ENCODE measurements around the gene MED28.
A peak's percentile ranks its signal among the peaks of the same experiment; 100 is the strongest.
"Not testable (repeated sequence)": the region's sequence is repeated elsewhere in the genome, so short reads cannot be mapped to it uniquely, and the experiment has no call there.

The MED28 gene

GRCh38 chr4:17619416-17620105 lies 5.1 kb downstream of the MED28 start:
- DNase-seq: no peak

- no peak for DNase-seq
These were observed 9.1 kb downstream of the MED28 start for GRCh38 chr4:17623451-17624001.

DNA sequence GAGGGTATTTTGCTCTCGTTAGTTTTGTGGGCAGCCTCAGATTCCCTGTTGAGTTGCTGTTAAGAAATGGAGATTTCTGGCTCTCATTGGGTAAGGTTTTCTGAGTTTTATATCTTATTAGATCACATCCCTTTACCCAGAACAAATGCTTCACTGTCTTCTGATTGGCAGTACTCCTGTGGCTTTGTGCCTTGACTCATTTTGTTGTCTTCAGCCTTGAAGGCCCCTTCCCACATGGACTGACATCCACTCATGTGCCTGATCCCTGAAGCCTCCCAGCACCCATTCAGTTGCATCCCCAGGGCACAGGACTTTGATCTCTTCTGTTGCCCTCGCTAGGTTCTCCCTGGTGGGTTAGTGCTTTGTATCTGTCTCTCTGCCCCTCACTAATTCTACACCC lies 10.4 kb downstream of the MED28 start:
- no peak for DNase-seq

DNA sequence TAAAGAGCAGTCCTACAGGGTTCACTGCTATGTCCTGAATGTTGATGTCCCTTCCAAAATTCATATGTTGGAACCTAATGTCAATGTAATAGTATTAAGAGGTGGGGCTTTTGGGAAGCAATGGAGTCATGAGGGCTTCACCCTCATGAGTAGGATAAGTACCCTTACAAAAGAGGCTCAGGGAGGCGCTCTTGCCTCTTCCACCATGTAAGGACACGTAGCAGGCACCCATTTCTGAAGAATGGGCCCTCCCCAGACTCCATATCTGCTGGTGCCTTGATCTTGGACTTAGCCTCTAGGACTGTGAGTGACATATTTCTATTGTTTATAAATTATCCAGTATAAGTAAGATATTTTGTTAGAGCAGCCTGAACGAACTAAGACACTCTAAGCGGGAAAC lies 15.8 kb downstream of the MED28 start:
- DNase-seq: no peak

DNA sequence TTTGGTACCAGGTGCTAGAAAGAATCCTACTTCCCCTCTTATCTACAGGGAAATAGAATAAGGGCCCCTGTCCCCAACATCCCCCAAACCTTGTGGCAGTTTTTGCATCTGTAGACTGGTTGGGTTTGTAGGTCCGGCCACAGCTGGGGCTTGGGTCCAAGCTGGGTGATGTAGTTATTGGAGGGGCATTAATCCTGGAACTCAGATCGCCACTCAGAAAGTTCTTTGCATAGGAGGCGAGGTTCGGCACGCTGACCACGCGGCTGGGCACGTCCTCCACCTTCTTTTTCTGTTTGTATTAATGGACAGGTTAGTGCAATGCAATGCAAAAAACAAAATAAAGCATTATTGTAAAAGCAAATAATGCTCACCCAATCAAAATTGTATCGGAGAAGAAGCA lies 19.2 kb downstream of the MED28 start:
- DNase-seq: no peak

GRCh38 chr4:17635056-17635455 lies 20.6 kb downstream of the MED28 start:
- no peak for DNase-seq

DNA sequence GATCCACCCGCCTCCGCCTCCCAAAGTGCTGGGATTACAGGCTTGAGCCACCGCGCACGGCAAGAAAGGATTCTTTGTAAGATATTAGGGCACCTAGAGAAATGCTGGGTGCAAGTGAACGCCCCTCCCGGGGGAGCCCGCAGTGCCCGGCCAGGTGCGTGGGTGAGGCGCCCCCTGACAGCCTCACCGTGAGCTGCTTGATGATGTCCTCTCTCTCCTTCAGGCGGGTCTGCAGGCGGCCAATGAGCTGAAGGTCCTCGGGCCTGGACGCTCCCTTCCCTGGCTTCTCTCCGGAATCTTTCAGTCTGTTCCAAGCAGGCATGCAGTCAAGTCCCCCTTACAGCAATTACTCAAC lies 21.9 kb downstream of the MED28 start:
- no peak for DNase-seq

GRCh38 chr4:17636696-17637622 lies 22.5 kb downstream of the MED28 start:
- DNase-seq: peak; percentile 79 to 81

- DNase-seq: no peak
These were observed 24.7 kb downstream of the MED28 start for GRCh38 chr4:17639136-17639535.

DNA sequence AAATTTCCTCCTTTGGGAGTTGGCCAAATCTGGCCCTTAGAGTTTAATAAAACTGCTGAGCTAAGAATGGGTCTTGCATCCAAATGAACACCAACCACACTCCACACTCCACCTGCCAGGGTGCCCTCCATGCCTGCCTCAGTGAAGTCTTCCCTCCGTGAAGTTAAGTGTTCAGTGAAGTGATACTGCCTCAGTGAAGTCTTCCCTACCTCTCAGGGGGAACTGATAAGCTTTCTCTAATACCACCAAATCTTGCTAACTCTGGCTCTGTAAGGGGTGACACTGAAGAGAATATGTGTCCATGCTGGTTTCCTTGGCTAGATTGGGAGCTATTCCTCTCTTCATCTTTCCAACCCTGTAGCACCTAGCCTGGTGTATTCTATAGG lies 27.9 kb downstream of the MED28 start:
- no peak for DNase-seq

GRCh38 chr4:17646693-17647092 lies 32.3 kb downstream of the MED28 start:
- no peak for DNase-seq

DNA sequence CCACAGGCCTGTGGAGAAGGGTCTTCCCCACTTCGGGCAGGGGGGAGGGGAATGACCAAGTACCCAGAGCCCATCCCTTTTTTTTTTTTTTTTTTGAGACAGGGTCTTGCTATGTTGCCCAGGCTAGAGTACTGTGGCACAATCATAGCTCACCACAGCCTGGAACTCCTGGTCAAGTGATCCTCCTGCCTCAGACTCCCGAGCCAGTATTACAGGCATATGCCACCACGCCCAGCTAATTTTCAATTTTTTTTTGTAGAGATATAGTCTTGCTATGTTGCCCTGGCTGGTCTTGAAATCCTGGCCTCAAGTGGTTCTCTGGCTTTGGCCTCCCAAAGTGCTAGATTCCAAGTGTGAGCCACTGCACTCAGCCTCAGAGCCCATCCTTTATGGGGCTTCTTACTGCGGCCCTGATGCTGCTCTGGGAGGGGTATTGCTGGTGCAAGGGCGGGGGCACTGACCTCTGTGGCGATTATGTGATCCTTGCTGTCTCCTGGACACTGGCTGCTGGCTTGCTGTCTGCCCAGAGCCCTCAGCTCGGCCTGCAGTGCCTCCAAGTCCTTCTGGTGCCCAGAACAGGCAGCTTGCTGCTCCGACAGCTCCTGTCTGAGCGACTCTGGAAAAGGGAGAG lies 32.9 kb downstream of the MED28 start:
- DNase-seq: no peak

DNA sequence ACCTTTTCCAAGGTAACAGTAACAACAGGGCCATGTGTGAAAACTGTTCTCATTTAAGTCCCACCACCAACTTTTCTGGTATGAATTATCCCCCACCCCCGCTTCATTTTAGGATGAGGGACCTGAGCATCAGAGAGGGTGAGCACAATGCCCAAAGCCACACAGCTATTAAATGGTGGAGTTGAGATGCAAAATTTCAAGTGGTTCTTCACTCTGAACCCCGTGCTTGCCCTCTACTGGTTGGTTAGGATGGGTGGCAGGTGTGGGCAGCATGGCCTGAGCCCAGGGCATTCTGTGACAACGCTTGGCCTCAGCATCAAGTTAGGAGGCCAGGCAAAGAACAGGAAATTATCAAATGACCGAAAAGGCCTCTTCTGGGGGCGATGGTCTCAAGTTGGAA lies 33.5 kb downstream of the MED28 start:
- DNase-seq: no peak

- DNase-seq: no peak
These were observed 36.0 kb downstream of the MED28 start for GRCh38 chr4:17650406-17650805.

DNA sequence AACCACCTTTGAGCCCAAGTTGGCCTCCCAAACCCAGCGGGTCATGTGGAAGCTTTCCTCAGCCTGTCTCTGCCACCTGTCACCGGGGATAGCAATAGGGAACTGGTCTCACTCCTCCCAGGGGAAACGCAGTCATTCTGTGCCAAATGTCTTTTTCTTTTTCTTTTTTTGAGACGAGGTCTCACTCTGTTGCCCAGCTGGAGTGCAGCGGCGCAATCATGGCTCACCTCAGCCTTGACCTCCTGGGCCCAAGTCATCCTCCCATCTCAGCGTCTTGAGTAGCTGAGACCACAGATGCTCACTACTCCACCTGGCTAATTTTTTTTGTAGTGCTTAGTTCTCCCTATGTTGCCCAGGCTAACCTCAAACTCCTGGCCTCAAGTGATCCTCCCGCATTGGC lies 40.3 kb downstream of the MED28 start:
- no peak for DNase-seq

DNA sequence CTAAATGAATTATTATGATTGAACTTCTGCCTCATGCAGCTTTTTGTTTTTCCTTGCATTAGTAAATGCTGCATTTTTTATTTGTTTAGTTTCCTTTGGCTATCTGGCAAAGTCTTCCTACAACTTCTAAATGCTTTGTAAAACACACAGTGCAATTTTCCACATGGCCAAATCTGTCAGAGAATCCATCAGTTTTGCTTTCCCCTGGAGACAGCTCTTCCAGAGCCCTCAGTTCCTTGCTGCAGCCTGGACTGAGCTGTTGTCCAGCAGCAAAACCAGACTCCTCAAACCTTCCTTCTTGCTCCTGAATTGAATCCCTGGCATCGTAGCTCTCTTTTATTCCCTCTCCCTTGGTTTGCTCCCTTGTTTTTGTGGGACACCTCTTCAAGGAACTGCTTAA lies 42.6 kb downstream of the MED28 start:
- no peak for DNase-seq

DNA sequence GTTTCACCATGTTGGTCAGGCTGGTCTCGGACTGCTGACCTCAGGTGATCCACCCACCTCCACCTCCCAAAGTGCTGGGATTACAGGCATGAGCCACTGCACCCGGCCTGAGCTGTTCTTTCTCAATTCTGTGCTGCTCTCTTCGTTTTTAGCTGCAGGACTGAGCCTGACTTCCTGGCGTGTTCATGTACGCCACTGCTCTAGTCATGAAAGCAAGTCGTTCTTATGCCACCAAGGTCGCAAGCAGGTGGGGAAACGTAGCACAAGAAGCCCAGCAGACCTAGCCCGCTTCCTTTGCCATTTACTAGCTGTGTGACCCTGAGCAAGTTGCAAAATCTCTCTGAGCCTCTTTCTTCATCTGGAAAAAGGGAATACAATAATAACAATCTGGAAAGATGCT lies 43.4 kb downstream of the MED28 start:
- no peak for DNase-seq

DNA sequence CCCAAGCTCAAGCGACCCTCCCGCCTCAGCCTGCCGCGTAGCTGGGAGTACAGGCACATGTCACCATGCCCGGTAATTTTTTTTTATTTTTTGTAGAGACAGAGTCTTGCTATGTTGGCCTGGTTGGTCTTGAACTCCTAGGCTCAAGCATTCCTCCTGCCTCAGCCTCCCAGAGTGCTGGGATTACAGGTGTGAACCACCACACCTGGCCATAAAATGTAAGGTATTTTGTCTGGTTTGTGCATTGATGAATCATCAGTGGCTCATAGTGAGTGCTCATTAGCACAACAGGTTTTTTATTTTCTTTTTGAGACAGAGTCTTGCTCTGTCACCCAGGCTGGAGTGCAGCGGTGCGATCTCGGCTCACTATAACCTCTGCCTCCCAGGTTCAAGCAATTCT lies 44.8 kb downstream of the MED28 start:
- not testable (repeated sequence) for DNase-seq

- no peak for DNase-seq
These were observed 48.3 kb downstream of the MED28 start for GRCh38 chr4:17662694-17663093.

DNA sequence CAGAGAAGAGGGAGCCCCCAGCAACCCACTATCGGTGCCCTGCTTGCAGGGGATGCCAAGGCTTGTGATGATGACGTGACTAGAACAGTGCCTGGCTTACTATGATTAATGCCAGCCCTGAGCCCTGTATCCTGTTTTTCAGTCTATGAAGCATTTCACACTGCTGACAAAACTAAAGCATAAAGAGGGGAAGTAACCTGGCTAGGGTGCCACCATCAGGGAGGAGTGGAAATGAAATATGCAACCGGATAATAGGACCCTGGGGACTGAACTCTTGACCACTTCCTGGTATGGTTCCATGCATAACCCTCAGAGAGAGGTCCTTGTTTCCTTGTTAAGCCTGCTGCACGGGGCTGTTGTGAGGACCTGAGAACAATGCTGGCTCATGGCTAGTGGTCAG lies 50.3 kb downstream of the MED28 start:
- no peak for DNase-seq

DNA sequence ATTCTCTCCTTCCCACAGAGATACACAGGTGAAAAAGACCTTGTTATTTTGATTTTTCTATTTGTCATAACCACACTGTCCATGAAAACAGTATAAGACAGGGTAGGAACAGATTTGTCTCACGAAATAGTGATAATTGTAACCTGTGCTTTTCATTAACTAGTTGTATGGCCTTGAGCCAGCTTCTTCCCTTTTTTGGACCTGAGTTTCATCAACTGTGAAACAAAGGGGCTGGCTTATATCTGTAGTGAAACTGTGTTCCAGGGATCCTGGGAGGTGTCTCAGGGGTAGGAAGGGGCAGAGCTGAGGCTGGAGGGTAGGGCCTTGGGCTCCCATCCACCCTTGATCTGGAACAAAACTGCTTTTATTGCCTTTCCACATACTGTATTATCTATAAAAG lies 50.9 kb downstream of the MED28 start:
- no peak for DNase-seq

DNA sequence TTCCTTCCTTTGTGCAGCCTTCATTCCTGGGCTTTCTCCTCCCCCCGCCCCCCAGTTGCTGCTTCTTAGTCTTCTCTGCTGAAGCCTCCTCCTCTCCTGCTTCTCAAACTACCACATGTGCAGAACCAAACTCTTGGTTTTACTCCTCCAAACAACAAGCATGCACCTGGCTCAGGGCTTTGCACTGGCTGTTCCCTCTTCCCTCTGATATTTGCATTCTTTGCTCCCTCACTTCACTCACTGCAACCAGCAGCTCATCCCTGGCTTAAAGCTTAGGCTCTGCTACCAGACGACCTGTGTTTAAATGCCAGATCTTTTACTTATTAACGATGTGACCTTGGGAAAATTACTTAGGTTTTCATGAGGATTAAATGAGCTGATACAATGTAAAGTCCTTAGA lies 51.4 kb downstream of the MED28 start:
- DNase-seq: no peak

DNA sequence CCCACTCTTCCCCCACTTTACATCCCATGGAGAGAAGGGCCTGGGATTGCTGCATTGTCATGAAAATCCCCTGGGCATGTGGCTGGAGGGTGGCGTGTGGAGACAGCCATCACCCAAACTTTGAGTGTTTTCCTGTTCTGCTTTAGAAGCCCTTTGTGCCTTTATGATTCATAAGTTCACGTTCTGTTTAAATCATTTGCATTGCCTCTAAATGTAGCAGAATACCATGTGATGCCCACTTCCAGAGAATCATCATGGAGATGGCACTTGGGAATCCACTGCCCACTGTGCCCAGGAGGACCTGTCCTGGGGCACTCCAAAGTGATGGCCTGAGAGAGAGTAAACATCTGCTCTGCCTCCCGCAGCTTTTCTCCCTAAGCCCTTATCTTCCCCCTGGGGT lies 52.8 kb downstream of the MED28 start:
- no peak for DNase-seq
